SJSA1 (cell line): ENCODE results near the gene ABCD3. TPM values are rescaled to one million over a fixed set of nuclear protein-coding genes. Genes with fewer than 3 reads are reported as not detected.
"Not testable (repeated sequence)": the region's sequence is repeated elsewhere in the genome, so short reads cannot be mapped to it uniquely, and the experiment has no call there.

Experiments
- DNase-seq, 2 experiments: peaks; one replicate each; pipeline ENCODE4 v3.0.0-alpha.2; 2015 to 2020; ENCODE audit warnings: low spot score in 2 of 2, low read depth in 1 of 2
- H3K27ac ChIP-seq: fragments of 250-450 bp; sonication (Bioruptor Pico); 2 replicates; pipeline ENCODE4 v1.5.1; 2020; ENCODE audit warnings: mild to moderate bottlenecking, moderate library complexity
- H3K27me3 ChIP-seq: fragments of 250-450 bp; sonication (Bioruptor Pico); replicated peaks from 2 replicates; pipeline ENCODE4 v1.5.1; 2020; ENCODE audit warnings: mild to moderate bottlenecking, moderate library complexity
- H3K36me3 ChIP-seq: fragments of 250-450 bp; sonication (Bioruptor Pico); 2 replicates; pipeline ENCODE4 v1.5.1; 2020; ENCODE audit warnings: mild to moderate bottlenecking
- H3K4me1 ChIP-seq: fragments of 250-450 bp; sonication (Bioruptor Pico); replicated peaks from 2 replicates; pipeline ENCODE4 v1.6.1; 2021; ENCODE audit warnings: mild to moderate bottlenecking
- H3K4me3 ChIP-seq: fragments of 250-450 bp; sonication (Bioruptor Pico); 2 replicates; pipeline ENCODE4 v1.5.1; 2020; ENCODE audit warnings: mild to moderate bottlenecking
- H3K9me3 ChIP-seq: fragments of 250-450 bp; sonication (Bioruptor Pico); replicated peaks from 2 replicates; pipeline ENCODE4 v1.5.1; 2020; ENCODE audit warnings: mild to moderate bottlenecking
- total RNA-seq: library from RNA; depleted of rRNA; stranded (reverse); fragments of >200 nt; shearing (Covaris generic); gene quantifications from 2 replicates; pipeline ENCODE4 v1.2.3, GENCODE V29; 2014; rRNA removed

ABCD3 gene
- total RNA-seq, 1 experiment from 2014 or later = 53.4 TPM

DNA sequence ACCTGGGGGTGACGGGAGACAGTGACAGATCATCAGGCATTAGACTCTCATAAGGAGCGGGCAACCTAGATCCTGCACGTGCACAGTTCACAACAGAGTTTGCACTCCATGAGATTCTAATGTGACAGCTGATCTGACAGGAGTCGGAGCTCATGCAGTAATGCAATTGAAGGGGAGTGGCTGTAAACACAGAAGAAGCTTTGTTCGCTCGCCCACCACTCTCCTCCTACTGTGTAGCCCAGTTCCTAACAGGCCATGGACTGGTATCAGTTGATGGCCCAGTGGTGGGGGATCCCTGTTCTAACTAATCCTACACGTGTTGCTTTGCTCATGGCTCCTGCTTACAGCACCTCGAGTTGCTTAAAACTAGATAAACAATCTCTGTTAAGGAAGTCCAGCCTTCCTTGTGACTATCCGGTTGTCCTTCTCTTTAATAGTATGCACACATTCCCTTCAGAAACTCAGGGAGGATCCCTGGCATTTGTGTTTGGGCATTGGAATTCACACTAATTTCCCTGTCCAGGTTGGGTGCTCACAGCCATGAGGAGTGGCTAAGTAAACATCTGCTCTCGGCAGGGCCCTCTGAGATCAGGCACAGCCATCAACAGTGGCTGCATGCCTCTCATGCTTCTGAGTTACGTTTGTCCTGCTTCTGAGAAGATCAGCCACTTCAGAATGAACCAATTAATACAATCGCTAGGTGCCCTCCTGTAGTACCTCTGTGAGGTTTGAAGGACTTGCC, 144.5 kb downstream of the ABCD3 start:
- Histone ChIP-seq H3K27me3 (no peaks in the 10 kb centered on the region), H3K36me3 (no peaks in the 10 kb centered on the region), H3K9me3 (no peaks in the 10 kb centered on the region), H3K4me3 (no peak overlapping the region), H3K4me1 (peaks cover 31% of the 10 kb centered on the region), H3K27ac (no peak overlapping the region)
- DNase-seq = no peak

GRCh38 chr1:94565901-94566300, 147.7 kb downstream of the ABCD3 start:
- peaks cover 17% of the 10 kb centered on the region for H3K4me1 ChIP-seq
- H3K4me3 ChIP-seq = no peak overlapping the region
- no peak for DNase-seq
- no peaks in the 10 kb centered on the region for H3K36me3 ChIP-seq
- H3K27ac ChIP-seq = no peak overlapping the region
- no peaks in the 10 kb centered on the region for H3K9me3 ChIP-seq
- H3K27me3 ChIP-seq = no peaks in the 10 kb centered on the region

- DNase-seq, H3K27ac ChIP-seq, H3K9me3 ChIP-seq, H3K4me3 ChIP-seq, H3K36me3 ChIP-seq, H3K27me3 ChIP-seq: not testable (repeated sequence)
- H3K4me1 ChIP-seq = peaks cover 12% of the 10 kb centered on the region
These were observed 148.2 kb downstream of the ABCD3 start for GRCh38 chr1:94566436-94566835.

- H3K4me3 ChIP-seq, H3K36me3 ChIP-seq, H3K4me1 ChIP-seq, H3K9me3 ChIP-seq, H3K27me3 ChIP-seq, H3K27ac ChIP-seq, DNase-seq: not testable (repeated sequence)
These were observed 149.9 kb downstream of the ABCD3 start for GRCh38 chr1:94567975-94568607.

Other genes starting within 250 kb of the ABCD3 start
- 20.5 and 20.6 TPM in 2 replicates for gene ARHGAP29, start 180.8 kb upstream of the ABCD3 start, total RNA-seq
- gene F3, start 123.4 kb downstream of the ABCD3 start, total RNA-seq = 54.7 and 63.4 TPM in 2 replicates